Stimulated activated naive CD4-positive, alpha-beta T cell treated with Interleukin-2 at 50 U/mL for 16 hours (primary cell): ENCODE results near the gene SIPA1L2.
A peak's percentile ranks its signal among the peaks of the same experiment; 100 is the strongest.

Experiments used
- DNase-seq: peaks from one replicate; lab custom pipeline; 2025; lab: John Stamatoyannopoulos, UW

The SIPA1L2 gene

GRCh38 chr1:232630047-232630893 lies at the start of gene SIPA1L2:
TSS of gene SIPA1L2 (minus strand) at chr1:232630133. CDS start at chr1:232515339, 114,794 bp downstream.
- DNase-seq, result peak; percentile 86

GRCh38 chr1:232678185-232678886 lies 48.4 kb upstream of the SIPA1L2 start:
- no peak for DNase-seq

DNA sequence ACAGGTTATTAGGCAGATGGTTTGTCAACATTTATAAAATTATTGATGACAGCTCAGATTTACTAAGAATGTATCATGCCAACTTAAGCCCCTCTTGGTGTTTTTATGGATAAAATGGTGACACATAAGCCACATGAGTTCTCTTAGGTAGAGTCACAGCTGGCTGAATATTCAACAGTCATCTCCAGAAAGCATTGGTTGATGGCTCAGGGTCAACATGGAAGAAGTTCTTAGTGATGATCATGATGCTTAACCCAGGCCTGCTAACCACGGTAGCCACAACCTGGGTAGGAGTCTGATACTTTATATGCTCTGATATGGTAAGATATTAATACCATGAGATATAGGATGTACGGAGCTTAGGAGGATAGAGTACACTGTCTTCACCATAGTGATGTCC lies 46.4 kb upstream of the SIPA1L2 start:
- DNase-seq, result no peak

- DNase-seq, result no peak
Measured at GRCh38 chr1:232675898-232676297, 46.0 kb upstream of the SIPA1L2 start.

DNA sequence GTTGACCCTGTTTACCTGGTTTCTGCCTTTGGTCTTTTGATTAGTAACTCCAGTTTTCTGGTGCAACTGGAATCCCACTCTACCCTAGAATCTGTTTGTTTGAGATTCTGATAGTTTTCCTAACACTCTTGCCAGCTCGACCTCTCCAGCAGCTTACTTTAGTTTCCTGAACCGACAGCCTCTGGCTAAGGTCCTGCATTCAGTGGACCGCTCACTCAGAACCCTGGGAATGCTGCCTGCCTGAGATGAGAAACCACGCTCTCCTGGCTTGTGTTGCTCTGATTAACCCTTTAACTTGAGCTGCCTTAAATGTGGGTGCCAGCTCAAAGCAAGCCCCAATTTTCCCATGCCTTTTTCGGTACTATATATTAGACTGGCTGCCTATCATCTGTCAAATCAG lies 45.3 kb upstream of the SIPA1L2 start:
- DNase-seq, result no peak

DNA sequence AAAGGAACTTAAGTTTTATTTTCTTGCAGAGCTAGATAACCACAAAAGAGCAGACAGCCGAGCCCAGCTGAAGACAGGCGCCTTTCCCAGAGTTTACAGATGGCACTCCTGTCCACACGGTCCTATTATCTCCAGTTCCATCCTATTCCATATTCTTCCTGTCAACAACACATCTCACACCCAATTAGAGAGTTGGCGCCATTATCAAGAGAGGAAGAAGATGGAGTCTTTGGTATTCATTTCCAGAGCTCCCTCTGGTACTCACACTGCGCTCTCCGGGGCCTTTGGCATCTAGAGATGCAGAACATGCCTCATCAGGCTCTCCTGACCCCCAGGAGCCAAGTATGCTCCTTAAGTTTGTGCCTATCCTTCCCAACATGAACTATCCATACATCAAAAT lies 43.3 kb upstream of the SIPA1L2 start:
- DNase-seq, result no peak

DNA sequence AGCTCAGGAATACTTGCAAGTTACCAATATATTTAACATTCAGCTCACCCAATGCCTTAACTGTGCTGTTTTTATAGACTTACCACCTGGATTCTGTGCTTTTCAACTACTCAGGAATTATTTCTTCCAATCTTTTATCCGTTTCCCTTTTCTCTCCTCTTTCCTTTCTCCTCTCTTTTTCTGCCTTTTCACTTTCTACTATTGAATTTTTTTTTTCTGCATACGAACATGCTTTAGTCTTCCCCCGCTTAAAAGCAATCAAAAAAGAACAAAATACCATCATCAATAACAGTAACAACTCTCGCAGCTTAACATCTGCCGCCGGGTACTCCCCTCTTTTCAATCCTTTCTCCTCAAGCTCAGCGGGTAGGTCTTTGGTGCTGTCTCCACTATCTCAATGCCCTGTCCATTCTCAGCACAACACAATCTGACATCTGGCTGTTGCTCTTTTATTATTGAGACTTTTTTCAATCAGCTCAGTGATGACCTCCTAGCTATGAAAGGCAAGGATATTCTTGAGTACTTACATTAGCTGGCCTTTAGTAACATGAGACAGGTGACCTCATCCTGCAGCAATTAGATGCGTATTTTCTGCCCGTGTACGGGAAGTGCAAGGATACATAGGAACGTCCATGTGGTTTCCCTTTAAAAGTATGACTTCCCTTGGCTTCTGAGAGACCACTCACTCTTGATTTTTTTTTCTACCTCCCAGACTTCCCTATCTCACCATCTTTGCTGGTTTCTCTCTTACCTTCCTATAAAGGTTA lies 40.2 kb upstream of the SIPA1L2 start:
- no peak for DNase-seq

DNA sequence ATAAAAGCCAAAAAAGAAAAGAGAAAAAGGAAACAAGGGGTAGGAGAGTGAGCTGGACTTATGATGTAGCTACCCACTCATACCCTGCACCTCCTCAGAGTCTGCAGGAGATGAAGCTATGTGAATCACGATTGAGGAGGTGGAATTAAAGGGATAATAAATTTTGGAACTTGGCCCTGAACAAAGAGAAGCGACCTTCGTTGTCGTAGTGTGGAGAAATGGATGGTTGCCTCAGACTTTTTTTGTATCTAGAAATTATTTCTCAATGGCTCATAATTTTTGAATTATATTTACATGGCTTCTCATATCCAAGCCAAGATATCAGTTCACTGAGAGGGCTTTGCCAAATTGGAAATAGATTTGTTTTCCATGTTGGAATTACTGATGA lies 37.8 kb upstream of the SIPA1L2 start:
- DNase-seq, result no peak

- DNase-seq, result no peak
Measured at GRCh38 chr1:232667094-232667777, 37.3 kb upstream of the SIPA1L2 start.

DNA sequence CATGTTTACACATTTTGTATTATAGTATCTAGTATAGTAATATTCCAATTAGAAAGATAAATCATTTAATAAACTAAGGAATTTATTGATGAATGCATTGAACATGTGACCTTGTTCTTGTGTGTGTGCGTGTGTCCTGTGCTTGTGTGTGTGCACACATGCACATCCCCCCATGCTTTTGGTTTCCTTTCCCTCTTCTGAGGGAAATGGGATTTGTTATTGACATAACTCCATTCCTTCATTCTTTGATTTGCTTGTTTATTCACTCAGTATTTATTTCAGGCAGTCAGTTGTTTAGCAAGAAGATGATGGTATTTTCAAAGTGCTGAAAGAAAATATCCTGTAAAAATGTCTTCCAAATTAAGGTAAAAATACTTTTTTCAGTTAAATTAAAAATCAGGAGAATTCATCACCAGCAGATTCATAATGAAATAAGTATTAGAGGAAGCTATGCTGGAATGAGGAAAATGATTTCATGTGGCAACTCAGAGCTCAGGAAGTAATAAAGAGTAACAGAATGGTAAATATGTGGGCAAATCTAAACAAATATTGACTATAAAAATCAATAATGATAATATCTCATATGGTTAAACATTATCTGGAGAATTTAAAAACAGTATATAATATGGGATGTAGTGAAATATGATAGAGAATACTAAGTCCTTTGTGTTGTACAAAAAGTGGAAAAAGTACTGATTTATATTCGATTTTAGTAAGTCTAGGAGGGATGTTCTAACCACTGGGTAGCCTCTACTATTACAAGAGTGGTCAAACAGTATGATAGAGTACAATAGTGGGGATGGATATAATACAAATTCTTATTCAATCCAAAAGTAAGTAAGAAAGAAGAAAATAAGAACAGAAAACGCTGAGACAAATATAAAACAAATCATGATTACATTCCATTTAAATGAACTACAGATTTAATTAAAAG lies 35.2 kb upstream of the SIPA1L2 start:
- DNase-seq, result no peak

- DNase-seq, result no peak
Measured at GRCh38 chr1:232662910-232663309, 33.0 kb upstream of the SIPA1L2 start.

- DNase-seq, result no peak
Measured at GRCh38 chr1:232658386-232658785, 28.5 kb upstream of the SIPA1L2 start.

DNA sequence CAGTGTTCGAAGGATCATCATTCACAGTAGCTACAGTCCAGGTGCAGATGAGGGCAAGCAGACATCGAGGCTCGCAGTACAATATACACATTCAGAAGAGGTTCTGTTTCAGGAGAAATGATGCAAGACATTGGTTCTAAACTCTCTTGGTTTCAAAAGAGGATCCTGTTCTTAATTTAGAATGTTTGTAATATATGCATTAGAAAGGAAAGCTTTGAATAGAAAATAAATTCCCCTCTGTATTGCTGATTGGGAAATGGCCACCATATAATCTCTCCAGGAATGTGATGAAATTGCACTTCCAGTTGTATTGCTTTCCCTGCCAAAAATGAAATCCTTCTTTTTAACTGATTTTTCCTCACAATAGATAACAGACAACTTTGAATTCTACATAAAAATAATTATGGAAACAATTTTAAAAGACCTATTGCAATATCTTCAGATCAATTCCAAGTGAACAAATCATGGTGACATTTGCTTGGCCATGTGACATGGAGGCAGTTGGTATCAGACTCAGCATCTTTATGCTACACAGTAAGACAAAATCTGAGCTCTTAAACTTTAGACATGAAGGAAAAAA lies 27.6 kb upstream of the SIPA1L2 start:
- DNase-seq, result no peak

GRCh38 chr1:232655746-232656085 lies 25.8 kb upstream of the SIPA1L2 start:
- DNase-seq, result no peak

DNA sequence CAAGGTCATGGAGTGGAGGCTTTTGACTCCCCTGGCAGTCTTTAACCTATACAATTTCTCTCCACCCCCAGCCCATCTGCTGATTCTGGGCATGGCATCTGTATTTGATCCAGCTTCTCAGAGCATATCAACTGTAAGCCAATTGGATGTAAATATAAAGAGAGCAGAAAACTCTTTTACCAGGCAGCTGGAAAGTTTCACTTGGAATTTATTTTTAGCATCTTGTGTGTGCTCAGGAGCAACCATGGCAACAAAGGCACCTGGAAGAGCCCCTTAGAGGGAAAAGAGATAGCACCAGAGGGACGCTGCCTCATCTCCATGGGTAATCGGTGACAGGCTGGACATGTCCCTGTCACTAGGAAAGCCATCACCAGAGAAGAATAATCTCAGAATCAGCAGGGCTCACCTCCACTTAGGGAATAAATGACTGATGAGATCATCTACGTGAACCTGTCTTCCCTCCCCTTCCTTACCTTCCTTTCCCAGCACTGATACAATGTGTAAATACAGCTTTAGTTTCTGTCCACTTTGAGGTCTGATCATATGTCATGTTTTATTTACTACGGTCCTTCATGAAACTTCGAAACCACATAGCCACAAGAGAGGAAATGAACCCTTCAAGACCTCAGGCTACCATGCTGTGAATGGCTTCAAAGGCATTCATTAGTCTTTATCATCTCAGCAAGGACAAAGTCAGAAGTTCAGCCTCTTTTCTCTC lies 25.3 kb upstream of the SIPA1L2 start:
- DNase-seq, result no peak

GRCh38 chr1:232653789-232654188 lies 23.9 kb upstream of the SIPA1L2 start:
- DNase-seq, result no peak

DNA sequence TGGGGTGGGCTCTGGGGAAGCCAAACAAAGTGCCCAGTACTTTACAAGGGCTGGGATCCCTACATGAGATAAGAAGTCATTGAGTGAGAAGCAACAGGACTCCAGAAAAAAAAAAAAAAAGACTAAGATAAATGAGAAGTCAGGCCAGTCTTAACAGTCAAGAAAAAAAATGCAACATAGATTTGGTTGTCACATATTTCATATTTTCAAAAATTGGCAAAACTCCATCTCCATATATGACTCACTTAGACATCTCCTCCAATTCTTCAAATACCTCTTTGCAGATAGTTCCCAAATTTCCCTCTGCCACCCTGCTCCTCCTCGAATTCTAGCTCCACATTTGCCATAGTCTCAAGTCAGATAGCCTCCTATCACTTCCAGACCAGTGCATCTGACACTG lies 20.9 kb upstream of the SIPA1L2 start:
- DNase-seq, result no peak

DNA sequence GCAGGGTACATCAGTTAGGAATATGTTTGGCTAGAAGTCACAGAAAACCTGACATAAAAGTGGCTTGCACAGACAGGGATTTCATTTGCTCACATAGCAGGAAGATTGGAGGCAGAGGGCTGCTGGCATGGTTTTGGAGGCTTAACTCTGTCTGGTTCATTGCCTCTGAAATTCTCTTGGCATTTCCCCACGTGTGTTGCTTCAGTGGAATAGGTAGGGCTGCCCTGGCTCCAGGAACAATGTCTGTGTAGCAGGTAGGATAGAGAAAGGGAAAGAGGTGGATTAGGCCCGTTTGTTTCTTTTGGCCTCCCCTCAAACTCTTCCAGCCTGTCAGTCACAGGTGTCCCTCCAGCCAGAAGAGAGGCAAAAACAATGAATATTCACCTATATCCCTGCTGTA lies 20.5 kb upstream of the SIPA1L2 start:
- no peak for DNase-seq

DNA sequence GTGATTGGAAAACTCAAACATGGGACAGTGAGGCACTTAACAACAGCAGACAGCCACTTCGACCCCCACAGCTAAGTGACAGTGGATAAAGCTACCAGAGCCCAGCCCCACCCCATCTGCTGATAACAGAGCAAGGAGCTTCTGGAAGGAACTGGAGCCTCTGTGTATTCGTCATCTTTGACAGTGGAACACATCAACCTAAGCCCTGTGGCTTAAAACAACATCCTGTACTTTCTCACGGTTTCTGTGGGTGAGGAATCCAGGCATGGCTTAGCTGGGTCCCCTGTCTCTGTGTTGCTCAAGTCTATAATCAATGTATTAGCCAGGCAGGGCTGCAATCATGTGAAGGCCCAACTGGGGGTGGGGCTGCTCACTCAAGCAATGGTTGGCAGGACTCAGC lies 18.4 kb upstream of the SIPA1L2 start:
- DNase-seq, result no peak

DNA sequence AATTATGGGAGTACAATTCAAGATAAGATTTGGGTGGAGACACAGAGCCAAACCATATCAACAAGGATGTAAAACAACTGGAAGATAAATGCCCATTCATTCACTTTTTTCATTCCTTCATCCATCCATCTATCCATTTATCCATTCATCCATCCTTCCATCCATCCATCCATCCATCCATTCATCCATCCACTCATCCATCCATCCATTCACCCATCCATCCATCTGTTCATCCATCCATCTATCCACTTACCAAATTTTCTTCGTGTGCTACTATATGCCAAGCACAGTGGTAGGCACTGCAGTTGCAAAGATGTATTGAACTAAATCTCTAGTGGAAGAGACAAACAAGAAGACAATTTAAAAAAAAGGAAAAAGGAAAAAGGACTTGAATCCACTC lies 14.3 kb upstream of the SIPA1L2 start:
- DNase-seq, result no peak
